Stimulated activated CD4-positive, alpha-beta T cell treated with anti-CD3 and anti-CD28 coated beads, TNF-alpha, amount 100 ng/mL, for 24 hours (primary cell): Measurements from ENCODE around the gene TIFAB.
A peak's percentile ranks its signal among the peaks of the same experiment; 100 is the strongest.

ENCODE experiments used
- DNase-seq, 3 experiments: peaks; one replicate each; pipeline ENCODE4 v3.0.0-alpha.2; 2020; ENCODE audit warnings: low read depth in 3 of 3

TIFAB gene

GRCh38 chr5:135481909-135482311 is 29.8 kb upstream of the TIFAB start:
- DNase-seq: no peak

- no peak for DNase-seq
Observed at GRCh38 chr5:135481387-135481786, 29.2 kb upstream of the TIFAB start.

- DNase-seq: no peak
Observed at GRCh38 chr5:135480511-135480910, 28.4 kb upstream of the TIFAB start.

- no peak for DNase-seq
Observed at GRCh38 chr5:135478938-135479337, 26.8 kb upstream of the TIFAB start.

GRCh38 chr5:135477613-135478066 is 25.5 kb upstream of the TIFAB start:
- DNase-seq: no peak

GRCh38 chr5:135476615-135477581 is 24.7 kb upstream of the TIFAB start:
- DNase-seq: no peak

- DNase-seq: no peak
Observed at GRCh38 chr5:135473956-135474670, 22.0 kb upstream of the TIFAB start.

GRCh38 chr5:135472141-135472540 is 20.0 kb upstream of the TIFAB start:
- DNase-seq: no peak

GRCh38 chr5:135471726-135472125 is 19.6 kb upstream of the TIFAB start:
- DNase-seq: no peak

GRCh38 chr5:135469911-135470310 is 17.8 kb upstream of the TIFAB start:
- no peak for DNase-seq

- no peak for DNase-seq
Observed at GRCh38 chr5:135468541-135468940, 16.4 kb upstream of the TIFAB start.

- DNase-seq: no peak
Observed at GRCh38 chr5:135467871-135468485, 15.8 kb upstream of the TIFAB start.

GRCh38 chr5:135467051-135467625 is 15.0 kb upstream of the TIFAB start:
- no peak for DNase-seq

GRCh38 chr5:135466178-135467050 is 14.3 kb upstream of the TIFAB start:
- peak; percentile 41 to 75 (median 59) for DNase-seq

GRCh38 chr5:135465391-135466122 is 13.4 kb upstream of the TIFAB start:
- DNase-seq: no peak

- peak; percentile 5 to 35 (median 11) for DNase-seq
Observed at GRCh38 chr5:135462304-135462703, 10.2 kb upstream of the TIFAB start.

GRCh38 chr5:135461481-135462151 is 9.5 kb upstream of the TIFAB start:
- no peak for DNase-seq

- DNase-seq: no peak
Observed at GRCh38 chr5:135460246-135461033, 8.3 kb upstream of the TIFAB start.

GRCh38 chr5:135458921-135459331 is 6.8 kb upstream of the TIFAB start:
- no peak for DNase-seq
